NCI-H460 (cell line): ENCODE results near the gene PLB1. TPM values are rescaled to one million over a fixed set of nuclear protein-coding genes. Genes with fewer than 3 reads are reported as not detected.
"Not testable (repeated sequence)": the region's sequence is repeated elsewhere in the genome, so short reads cannot be mapped to it uniquely, and the experiment has no call there.

Source experiments
- DNase-seq: peaks from one replicate; pipeline ENCODE4 v3.0.0-alpha.2; 2016; ENCODE audit warnings: low read depth; ENCODE audit errors: extremely low read depth
- total RNA-seq: library from RNA; depleted of rRNA; stranded (reverse); fragments of >200 nt; shearing (Covaris generic); gene quantifications from 2 replicates; pipeline ENCODE4 v1.2.3, GENCODE V29; 2014

PLB1 gene
- total RNA-seq, 1 experiment from 2014 or later = 0.62 TPM

DNA sequence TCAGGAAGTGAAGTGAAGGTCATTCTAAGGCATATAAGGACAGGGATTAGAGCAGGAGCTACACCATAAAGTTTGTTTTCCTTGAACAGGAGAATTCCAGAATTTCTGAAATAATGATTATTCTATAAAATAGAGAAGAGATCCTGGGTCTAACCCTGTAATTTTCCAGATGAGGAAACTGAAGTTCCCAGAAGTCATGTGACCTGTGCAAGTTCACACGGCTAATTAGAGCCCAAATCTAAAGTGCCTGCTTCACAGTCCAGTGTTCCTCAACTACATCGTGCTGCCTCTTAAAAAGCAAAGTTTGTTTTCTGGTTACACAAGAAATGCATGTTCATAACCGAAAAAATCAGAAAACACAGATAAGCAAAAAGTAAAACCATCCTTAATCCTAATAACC is 34.9 kb downstream of the PLB1 start:
- no peak for DNase-seq

GRCh38 chr2:28532399-28532798 is 36.5 kb downstream of the PLB1 start:
- DNase-seq = no peak

DNA sequence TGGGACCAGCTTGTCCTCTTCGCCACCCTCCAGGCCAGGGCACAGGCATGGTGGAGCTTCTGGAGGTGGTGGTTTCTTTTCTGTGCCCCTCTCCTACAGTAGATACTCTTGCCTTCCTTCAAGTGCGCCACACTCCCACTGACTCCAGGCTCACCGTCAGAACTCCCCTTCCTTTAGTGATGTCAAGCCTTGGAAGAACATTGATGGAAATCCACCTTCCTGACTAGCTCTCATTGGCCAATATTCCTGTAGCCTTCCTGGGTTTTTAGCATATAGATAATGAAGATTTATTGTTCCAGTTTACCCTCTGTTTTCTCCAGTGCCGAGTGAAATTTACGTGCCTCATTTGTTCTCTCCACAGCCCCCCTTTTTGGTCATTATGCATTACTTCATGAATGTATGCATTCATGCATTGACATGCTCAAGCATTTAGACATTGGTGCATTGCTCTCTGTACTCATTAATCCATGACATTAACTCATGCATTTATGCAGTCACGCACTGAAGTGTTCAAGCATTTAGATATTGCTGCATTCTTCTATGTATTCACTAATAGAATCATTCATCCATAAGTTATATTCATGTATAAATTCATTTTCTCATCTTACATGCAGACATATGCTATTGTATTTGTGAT is 37.3 kb downstream of the PLB1 start:
- DNase-seq = no peak

- no peak for DNase-seq
These were observed 39.0 kb downstream of the PLB1 start for GRCh38 chr2:28534817-28535216.

GRCh38 chr2:28538134-28538533 is 42.3 kb downstream of the PLB1 start:
- no peak for DNase-seq

DNA sequence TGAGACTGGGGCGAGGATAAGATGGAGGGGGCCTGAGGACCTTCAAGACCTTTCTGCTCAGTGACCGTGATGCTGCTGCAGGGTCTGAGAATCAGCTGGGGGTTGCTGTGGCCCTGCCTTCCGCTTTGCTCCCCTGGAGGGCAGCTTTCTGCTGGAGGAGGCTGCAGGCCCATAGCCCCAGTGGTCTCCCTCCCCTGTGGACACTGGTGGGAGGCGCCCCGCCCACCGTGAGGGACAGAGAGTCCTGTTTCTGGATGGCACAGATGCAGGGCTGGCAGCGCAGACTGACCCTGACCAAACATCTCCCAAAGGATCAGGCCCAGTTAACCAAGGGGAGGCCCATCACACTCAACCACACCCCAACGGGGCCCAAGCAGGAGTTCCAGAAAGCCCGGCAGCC is 42.8 kb downstream of the PLB1 start:
- no peak for DNase-seq

GRCh38 chr2:28539118-28539541 is 43.3 kb downstream of the PLB1 start:
- DNase-seq = no peak

- DNase-seq = no peak
These were observed 47.6 kb downstream of the PLB1 start for GRCh38 chr2:28543316-28544035.

DNA sequence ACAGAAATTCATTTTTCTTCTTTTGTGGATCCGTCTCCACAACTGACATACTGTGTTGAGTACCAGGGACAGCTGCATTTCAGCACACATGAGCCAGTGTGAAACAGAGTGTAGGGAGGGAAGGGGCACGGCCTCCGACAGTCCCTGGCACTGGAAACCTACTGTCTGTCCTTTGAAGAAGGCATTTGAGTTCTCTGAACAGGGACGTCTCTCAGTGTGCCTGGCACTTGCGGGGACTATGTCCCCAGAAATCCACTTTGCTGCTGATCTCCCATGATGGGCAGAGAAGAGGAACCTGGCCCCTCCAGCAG is 48.1 kb downstream of the PLB1 start:
- DNase-seq = no peak

- no peak for DNase-seq
These were observed 48.6 kb downstream of the PLB1 start for GRCh38 chr2:28544405-28544921.

DNA sequence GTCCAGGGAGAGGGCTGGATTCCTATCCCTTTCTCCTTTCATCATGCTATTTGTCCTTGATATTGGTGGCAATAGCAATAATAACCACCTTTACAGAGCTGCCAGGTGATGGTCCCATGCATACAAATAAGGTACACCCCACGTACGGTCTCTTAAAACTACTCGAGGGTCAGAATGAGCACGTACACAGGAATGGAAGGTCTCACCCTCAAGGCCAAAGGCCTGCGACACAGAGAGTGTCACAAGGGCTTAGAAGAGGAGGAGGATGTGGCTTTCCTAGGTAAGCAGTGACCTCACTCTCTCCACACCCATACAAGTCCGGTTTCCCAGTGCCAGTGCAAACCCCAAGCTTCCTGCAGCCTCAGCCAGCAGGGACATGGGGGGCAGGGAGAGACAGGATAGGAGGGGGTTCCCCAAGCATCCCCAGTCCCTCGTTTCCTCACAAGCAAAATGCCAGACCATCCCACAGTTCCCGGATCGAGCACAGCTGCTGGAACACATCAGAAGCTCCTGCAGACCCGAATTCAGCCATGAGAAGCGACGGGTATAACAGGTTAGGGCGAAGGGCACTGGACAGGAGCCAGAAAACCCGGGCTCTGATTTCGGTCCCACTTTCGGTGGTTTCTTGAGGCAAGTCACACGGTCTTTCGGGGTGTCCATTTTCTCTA is 49.2 kb downstream of the PLB1 start:
- DNase-seq = no peak

- no peak for DNase-seq
These were observed 49.8 kb downstream of the PLB1 start for GRCh38 chr2:28545590-28546200.

DNA sequence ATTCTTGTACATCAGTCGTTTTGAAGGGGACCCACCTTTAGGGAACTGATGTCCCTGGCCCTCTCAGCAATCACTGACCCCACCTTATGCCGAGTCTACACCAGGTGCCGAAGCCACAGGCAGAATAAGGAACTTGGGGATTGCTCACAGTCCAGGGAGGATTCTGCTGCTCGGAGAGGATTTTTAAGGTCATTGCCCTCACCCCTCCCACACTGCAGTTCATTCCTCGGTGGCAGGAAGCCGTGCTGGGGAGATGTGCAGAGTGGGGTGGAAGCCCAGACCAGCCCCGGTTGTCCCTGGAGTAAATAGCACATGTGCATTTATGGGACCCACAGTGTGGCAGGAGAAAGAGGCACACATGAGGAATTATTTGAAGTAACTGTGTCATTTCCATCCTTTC is 50.4 kb downstream of the PLB1 start:
- no peak for DNase-seq

GRCh38 chr2:28547223-28547860 is 51.5 kb downstream of the PLB1 start:
- DNase-seq = no peak

- DNase-seq = no peak
These were observed 52.2 kb downstream of the PLB1 start for GRCh38 chr2:28547906-28548600.

DNA sequence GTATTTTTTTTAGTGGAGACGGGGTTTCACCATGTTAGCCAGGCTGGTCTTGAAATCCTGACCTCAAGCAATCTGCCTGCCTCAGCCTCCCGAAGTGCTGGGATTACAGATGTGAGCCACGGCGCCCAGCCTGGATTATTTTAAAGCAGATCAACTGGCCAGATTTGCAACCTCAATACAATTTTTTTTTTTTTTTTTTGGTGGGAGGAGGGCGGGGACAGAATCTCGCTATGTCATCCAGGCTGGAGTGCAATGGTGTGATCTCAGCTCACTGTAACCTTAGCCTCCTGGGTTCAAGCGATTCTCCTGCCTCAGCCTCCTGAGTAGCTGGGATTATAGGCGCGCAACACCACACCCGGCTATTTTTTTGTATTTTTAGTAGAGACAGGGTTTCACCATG is 54.5 kb downstream of the PLB1 start:
- DNase-seq = not testable (repeated sequence)

GRCh38 chr2:28552045-28552823 is 56.4 kb downstream of the PLB1 start:
- DNase-seq = no peak

DNA sequence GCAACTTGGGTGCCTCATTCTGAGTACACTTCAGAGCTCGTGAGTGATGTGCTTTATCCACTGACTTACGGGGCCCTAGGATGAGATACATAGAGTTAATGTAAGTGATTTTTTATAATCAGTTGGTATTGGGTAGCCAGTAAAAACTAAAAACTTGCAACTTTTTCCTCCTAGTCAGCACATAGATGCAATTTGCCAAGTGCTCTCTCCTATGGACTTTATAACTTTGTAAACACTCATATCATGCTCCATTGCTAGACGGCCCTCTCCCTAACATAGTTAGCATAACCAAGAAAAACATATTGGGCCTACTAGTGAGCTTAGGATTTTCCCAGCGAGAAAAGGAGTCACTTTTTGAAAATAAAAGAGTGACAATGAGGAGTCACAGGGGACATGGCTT is 60.4 kb downstream of the PLB1 start:
- no peak for DNase-seq

DNA sequence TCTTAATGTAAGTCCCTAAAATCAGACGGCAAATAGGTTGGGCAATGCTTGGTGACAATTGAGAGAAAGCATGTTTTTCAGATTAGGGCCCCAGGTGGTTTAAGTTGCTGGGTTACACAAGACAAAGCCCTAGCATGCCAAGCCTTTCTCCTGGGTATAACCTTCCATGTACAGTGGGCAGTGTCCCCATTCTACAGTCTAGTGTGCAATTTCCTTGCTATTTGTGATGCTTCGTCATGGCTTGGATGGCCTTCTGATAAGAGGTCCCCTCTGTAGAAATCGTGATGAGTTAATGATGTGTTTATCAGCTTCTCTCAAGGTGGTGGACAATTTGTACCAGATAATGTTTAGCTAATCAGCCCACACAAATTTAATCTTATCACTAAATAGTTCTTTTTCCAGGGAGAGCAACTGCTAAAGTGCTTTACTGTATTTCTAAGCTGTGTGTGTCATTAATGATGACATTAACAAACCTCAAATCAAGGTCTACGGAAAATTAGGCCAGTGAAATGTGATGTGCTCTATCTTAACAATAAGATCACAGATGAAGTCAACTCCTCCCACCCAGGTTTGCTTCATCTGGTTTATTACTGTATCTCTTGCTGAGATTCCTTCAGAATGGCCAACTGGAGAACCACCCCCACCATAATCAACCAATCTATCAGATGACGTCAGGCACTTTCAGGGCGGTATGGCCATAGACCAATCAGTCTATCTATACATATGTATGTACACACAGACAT is 61.7 kb downstream of the PLB1 start:
- no peak for DNase-seq
